HG03280 (cell line): ENCODE data around the gene MSMP.
A peak's percentile ranks its signal among the peaks of the same experiment; 100 is the strongest.

Source experiments
- ATAC-seq: cut with Tn5 transposase; IDR thresholded peaks from one replicate; pipeline ENCODE4 v1.9.1; 2021; ENCODE audit warnings: mild to moderate bottlenecking, moderate library complexity; ENCODE audit not compliant: unreplicated experiment

The MSMP gene

DNA sequence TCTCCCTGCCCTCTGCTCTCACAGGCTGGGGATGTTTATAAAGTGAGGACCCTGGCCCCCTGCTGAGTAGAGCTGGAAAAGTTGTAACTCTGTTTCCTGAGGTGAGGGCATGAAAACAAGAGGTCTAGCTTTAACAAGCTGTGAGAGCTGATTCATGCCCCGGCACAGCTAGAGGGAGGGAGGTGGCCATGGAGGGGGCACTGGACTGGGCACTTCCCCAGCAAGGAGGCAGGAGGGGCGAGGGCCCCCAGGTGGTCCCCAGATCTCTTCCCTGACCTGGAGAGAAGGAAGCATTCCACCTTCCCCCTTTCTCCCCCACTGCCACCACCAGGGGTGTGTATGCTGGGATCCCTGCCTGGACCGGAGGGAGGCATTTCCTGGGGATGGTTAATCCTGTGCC is at the start of gene MSMP:
TSS of gene MSMP (minus strand) at position 13 of the 400 bp plus-strand sequence. CDS start 147 bp downstream, outside the sequence.
- no peak for ATAC-seq

DNA sequence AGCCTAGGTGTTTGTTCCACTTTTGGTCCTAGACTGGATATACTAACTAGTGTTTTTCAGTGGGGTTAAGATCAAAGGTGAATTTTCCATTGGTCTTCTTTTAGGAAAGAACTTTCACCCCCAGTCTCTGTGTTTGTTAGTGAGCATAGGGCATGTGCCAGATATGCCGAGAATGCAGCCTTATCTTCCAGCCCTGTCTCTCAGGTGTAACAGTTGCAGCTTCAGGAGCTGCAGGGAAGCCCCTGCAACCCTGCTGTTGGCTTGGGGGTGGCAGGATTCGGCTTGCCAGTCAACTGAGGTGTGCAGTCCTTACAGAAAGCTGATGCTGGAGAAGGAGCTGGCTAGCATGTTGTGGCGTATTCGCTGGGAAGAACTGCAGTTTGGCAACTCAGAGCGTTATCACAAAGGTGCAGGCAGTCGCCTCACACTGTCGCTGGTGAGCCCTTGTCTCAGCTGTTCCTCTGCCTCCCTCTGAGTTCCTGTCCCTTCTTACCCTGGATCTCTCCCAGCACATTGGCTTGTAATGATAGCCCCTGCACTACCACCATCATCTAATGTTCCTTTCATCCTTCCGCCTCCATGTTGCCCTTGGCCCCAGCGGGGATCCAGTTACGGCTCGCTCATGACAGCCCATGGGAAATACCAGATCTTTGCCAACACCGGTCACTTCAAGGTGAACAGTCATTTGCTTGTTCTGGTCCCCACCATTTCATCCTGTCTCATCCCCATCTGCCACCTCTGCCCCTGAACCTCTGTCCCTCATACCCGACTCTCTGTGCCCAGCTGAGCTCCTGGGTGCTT is 47.5 kb upstream of the MSMP start:
- no peak for ATAC-seq

DNA sequence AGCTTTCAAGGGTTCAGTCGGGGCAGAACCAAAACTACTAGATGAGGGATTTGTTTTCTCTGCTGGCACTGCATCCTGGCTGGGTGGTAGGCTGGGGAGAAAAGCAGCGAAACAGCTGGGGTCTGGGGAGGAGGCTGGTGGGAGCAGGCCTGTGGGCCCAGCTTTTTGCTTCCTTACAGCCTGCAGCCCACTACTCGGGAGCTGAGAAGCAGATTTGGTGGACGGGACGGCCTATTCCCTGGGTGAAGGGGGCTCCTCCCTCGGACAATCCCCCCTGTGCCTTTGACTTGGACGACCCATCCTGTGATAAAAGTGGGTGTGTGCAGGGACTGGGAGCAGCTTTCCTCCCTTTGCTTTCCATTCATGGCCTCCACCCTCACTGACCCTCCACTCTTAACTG is 46.5 kb upstream of the MSMP start:
- no peak for ATAC-seq

DNA sequence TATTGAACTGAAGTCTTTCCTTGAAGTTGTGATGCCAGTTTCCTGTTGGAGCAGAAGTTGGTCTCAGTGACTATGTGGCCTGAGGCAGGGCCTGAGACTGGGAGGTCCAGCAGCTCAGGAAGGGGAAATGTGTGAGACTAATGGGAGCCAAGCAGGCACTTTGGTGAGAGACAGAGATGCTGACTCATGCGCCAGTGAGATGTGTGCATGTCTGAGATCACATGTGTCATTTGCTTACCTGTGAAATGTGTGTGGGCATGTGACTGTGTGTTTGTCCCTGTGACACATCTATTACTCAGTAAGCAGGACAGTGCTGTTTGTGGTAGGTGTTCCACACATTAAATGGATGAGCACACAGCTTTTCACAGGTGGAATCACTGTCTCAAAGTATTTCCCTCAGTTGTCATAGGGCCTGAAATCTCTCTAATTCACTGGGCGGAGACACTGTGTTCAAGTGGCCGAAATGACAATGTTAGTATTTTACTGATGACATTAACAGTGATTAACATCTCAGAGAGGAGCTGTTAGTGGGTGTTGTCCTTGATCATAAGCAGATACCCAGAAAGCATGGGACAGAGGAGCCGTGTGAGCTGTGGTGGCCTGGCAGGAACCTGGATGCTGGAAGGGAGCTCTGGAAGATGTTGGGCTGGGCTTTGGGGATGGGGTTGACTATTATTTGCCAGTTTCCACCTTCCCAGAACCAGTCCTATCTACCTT is 44.7 kb upstream of the MSMP start:
- ATAC-seq = no peak

DNA sequence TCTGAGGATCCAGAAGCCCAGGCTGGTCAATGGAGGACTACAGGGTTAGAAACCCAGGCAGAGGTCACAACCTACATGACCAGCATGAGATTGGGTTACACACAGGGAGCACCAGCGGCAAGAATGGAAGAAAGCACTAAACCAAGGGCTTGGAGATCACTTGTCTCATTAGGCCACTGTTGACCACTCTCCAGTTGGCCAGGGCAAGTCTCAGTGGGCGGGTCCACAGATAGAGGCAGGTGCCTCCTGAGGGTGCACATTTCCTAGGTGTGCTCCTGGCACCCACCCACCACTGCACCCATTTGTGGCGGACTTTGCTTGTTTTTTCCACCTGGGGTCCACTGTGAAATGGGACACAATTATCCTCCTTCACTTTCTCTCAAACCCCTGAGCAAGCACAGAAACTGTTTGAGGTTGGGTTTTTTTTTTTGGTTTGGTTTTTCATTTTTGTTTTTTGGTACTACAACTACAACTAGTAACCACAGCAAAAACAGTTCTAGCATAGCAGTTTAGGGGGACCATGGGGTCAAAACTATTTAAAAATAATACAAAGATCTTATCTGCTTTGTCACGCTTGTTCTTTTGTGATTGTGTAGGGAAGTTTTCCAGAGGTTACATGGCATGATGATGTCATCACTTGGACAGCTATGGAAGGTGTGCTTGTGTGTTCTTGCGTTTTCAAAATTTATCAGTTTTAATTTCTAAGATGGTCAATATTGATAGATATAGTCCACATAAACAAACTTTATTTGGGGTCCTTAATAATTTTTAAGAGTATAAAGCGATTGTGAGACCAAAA is 43.4 kb upstream of the MSMP start:
- no peak for ATAC-seq

DNA sequence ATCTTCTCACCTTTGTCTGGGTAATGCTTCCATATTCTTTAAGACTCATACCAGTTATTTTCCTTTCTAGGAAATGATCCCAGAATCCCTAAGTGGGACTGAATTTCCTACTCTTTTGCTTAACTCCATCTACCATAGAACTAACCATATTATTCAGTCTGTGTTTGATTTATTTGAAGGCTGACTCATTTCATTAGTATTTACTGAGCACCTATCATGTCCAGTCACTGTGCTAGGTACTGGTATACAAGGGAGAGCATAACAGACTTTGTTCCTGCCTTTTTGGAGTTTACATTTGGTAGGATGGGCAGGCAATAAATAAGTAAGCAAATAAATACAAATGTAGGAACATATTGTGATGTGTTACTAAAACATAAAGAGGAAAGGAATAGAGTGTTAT is 41.6 kb upstream of the MSMP start:
- ATAC-seq = no peak

DNA sequence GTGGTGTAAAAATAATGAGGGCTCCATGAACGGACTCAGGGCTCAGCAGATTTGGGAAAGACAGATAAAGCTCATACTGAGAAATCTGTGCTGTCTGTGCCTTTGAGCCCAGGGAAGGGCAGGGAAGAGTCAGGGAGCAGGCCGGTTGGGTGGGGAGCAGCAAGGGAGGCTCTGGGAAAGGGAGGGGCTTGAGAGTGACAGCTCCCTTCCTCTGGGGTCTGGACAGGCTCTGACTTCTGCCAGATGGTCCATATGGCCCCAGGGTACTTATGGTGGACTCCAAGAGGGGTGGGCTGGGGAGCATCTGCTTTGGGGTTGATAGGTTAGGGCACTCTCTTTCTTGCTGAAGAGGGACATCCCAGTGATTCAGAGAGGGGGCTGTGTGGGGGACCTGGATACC is 39.4 kb upstream of the MSMP start:
- no peak for ATAC-seq

- no peak for ATAC-seq
Observed at GRCh38 chr9:35792826-35793225, 38.8 kb upstream of the MSMP start.

GRCh38 chr9:35792024-35792813 is 38.1 kb upstream of the MSMP start:
- no peak for ATAC-seq

GRCh38 chr9:35791297-35791921 is 37.3 kb upstream of the MSMP start, which contains the start of gene NPR2:
Gene NPR2 (plus strand): TSS chr9:35791591. CDS start chr9:35792409, 818 bp downstream.
- no peak for ATAC-seq

DNA sequence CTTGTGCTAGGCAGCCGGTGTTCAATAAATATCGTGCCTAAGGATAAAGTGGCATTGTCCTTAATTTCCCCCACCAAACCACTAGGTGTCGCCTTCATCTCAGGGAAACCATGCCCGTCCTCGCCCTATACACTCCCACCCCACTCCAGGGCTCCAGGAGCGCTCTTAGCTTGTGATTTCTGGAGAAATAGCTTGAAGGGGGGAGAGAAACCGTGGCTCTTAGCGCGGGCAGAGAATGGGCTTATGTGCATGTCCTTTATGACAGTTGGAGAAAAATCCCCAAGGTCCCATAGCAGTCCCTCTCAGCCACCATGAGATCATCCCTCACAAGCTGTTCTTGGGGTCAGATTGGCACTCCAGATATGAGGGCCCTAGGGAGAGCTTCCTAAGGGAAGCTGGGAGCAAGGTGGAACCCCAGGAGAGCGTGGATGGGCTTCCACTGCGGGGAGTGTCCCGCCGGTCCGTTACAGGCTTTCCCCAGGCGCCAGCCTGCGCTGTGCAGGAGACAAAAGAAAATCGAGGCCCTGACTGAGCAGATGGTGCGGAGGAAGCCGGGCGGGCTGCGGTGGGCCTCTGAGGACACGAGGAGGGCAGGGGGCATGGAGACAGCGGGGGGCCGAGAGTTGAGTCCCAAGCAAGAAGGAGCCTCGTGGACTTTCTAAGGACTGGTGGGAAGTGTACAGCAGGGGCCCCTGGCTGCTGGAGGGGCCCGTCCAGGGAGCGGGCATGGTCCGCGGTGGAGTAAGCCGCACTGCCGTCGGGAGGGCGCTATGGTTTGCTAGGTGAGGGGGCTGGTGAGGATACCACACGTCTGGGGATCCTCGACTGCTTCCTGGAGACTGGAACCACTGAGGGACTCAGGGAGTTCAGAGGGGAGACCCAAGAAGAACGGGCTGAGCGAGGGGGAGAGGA is 36.6 kb upstream of the MSMP start:
- ATAC-seq = peak; percentile 52

- ATAC-seq = no peak
Observed at GRCh38 chr9:35790025-35790384, 35.9 kb upstream of the MSMP start.

GRCh38 chr9:35789541-35789940 is 35.5 kb upstream of the MSMP start:
- ATAC-seq = no peak

GRCh38 chr9:35783418-35783817 is 29.3 kb upstream of the MSMP start:
- no peak for ATAC-seq

DNA sequence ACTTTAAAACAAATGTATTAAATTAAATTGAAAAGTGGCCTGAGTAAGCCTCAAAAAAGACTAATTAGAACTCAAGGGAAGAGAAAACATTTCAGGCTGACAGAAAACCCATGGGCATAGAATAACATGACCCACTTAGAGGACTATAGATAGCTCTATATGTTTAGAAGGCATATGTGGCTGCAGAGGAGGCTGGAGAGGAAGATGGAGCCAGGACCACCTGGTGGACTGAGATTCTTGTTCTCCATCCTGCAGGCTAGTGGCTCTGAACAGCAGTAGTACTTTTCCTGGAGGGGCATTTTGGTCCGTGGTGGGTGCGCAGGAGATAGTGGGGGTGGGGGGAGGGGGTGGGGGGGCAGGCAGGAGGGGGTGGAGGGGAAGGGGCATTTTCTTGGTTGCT is 27.0 kb upstream of the MSMP start:
- no peak for ATAC-seq

GRCh38 chr9:35778496-35778895 is 24.4 kb upstream of the MSMP start:
- ATAC-seq = no peak

- ATAC-seq = no peak
Observed at GRCh38 chr9:35776018-35776417, 21.9 kb upstream of the MSMP start.

DNA sequence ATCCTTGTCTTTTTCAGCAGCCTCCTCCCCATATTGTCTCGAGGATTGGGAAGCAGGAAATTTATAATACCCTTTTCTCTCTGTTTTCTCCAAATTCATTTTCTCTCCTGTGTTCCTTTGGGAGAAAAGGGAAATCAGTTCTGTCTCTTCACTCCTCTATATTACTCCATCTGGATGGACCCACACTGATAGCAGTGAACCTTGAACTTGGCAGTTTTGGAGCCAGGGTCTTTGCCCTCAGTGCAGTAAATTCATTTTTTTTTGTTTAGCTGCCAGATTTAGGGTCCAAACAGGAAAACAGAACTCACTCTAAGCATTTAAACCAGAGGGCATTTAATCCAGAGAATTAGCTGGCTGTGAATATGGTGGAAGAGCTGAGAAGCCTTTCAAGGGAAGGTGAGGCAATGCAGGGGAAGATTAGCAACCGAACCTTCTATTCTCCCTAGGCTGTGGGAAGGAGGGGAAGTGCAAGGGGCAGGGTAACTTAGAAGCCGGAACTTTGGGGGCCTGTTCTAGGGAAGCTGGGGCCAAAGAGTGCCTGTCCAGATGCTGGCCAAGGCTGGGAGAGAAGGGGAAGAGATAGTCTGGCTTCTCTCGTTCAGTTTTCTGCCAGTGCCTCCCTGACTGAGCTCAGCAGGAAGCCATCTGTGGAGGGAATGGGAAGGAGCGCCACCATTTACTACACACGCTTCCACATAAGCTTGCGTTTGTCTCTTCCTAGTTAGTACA is 21.0 kb upstream of the MSMP start:
- no peak for ATAC-seq

DNA sequence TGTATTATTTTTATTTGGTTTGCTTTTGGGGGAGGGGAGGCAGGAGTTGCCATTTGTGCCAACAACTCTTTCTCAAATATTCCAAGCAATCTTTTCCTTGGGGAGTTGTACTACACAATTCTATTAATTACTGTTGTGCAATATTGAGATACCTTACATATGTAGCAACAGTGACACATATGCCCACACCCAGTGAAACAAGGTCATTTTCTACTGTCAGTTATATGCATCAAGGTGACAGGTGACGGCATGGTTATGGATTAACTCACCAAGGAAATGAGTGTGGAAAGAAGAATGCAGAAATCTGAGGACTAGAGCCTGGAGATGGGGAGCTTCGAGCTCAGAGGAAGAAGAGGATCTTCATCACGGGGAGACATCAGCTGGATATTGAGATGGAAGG is 17.9 kb upstream of the MSMP start:
- ATAC-seq = no peak
